ENCODE data around the gene TNIK. TPM values are rescaled to one million over a fixed set of nuclear protein-coding genes. Genes with fewer than 3 reads are reported as not detected.

TNIK gene
- total RNA-seq, 3 donors from 2014 or later: 7.4 to 17.6 (median 10.2) TPM

GRCh38 chr3:171345107-171345843 is 114.9 kb downstream of the TNIK start:
- no peak overlapping the region for H3K27ac ChIP-seq
- no peaks in the 10 kb centered on the region for H3K27me3 ChIP-seq
- no peak for DNase-seq (ENCODE audit: low spot score in 2 of 2)
- no peak overlapping the region for H3K4me3 ChIP-seq
- H3K9me3 ChIP-seq: no peaks in the 10 kb centered on the region
- intact Hi-C loops (cut with DNase I; ENCODE audit: low total_unique reads): no loop called here
- no peaks in the 10 kb centered on the region for H3K36me3 ChIP-seq
- TF ChIP-seq POLR2AphosphoS5 (IDR thresholded peaks at IDR 0.05): no peak
- no peak for TF ChIP-seq CTCF (IDR thresholded peaks at IDR 0.05)
- TF ChIP-seq POLR2A (IDR thresholded peaks at IDR 0.05): no peak
- H3K4me1 ChIP-seq: no peaks in the 10 kb centered on the region

GRCh38 chr3:171343693-171344092 is 116.5 kb downstream of the TNIK start:
- intact Hi-C loops (cut with DNase I; ENCODE audit: low total_unique reads): no loop called here
- DNase-seq (ENCODE audit: low spot score in 2 of 2): no peak
- TF ChIP-seq CTCF (IDR thresholded peaks at IDR 0.05) (no peak), POLR2AphosphoS5 (IDR thresholded peaks at IDR 0.05) (no peak), POLR2A (IDR thresholded peaks at IDR 0.05) (no peak)
- no peaks in the 10 kb centered on the region for H3K36me3 ChIP-seq
- no peak overlapping the region for H3K27ac ChIP-seq
- no peak overlapping the region for H3K4me3 ChIP-seq
- no peaks in the 10 kb centered on the region for H3K9me3 ChIP-seq
- no peaks in the 10 kb centered on the region for H3K27me3 ChIP-seq
- no peaks in the 10 kb centered on the region for H3K4me1 ChIP-seq

- Histone ChIP-seq H3K4me3 (no peak overlapping the region), H3K27ac (no peak overlapping the region), H3K27me3 (no peaks in the 10 kb centered on the region), H3K36me3 (no peaks in the 10 kb centered on the region), H3K9me3 (no peaks in the 10 kb centered on the region), H3K4me1 (no peaks in the 10 kb centered on the region)
- TF ChIP-seq POLR2A (IDR thresholded peaks at IDR 0.05) (no peak), CTCF (IDR thresholded peaks at IDR 0.05) (no peak), POLR2AphosphoS5 (IDR thresholded peaks at IDR 0.05) (no peak)
- no peak for DNase-seq (ENCODE audit: low spot score in 2 of 2)
- intact Hi-C loops (cut with DNase I; ENCODE audit: low total_unique reads): no loop called here
These were observed 117.3 kb downstream of the TNIK start for GRCh38 chr3:171342783-171343420.

GRCh38 chr3:171342200-171342599 is 118.0 kb downstream of the TNIK start:
- H3K4me1 ChIP-seq: no peaks in the 10 kb centered on the region
- H3K4me3 ChIP-seq: no peak overlapping the region
- no peaks in the 10 kb centered on the region for H3K9me3 ChIP-seq
- H3K27me3 ChIP-seq: no peaks in the 10 kb centered on the region
- TF ChIP-seq POLR2AphosphoS5 (IDR thresholded peaks at IDR 0.05) (no peak), CTCF (IDR thresholded peaks at IDR 0.05) (no peak)
- intact Hi-C loops (cut with DNase I; ENCODE audit: low total_unique reads): no loop called here
- no peak overlapping the region for H3K27ac ChIP-seq
- DNase-seq (ENCODE audit: low spot score in 2 of 2): no peak
- H3K36me3 ChIP-seq: no peaks in the 10 kb centered on the region

GRCh38 chr3:171340434-171340833 is 119.8 kb downstream of the TNIK start:
- no peak overlapping the region for H3K4me3 ChIP-seq
- no peaks in the 10 kb centered on the region for H3K9me3 ChIP-seq
- no peak for DNase-seq (ENCODE audit: low spot score in 2 of 2)
- TF ChIP-seq POLR2A (IDR thresholded peaks at IDR 0.05) (no peak), POLR2AphosphoS5 (IDR thresholded peaks at IDR 0.05) (no peak), CTCF (IDR thresholded peaks at IDR 0.05) (no peak)
- no peaks in the 10 kb centered on the region for H3K27me3 ChIP-seq
- intact Hi-C loops (cut with DNase I; ENCODE audit: low total_unique reads): no loop called here
- no peaks in the 10 kb centered on the region for H3K4me1 ChIP-seq
- H3K36me3 ChIP-seq: no peaks in the 10 kb centered on the region
- H3K27ac ChIP-seq: no peak overlapping the region

Measured in breast epithelium (tissue), 4 donors.